Activated CD8-positive, alpha-beta T cell treated with anti-CD3 and anti-CD28 coated beads for 36 hours (primary cell): ENCODE measurements around the gene PLXNA3. TPM values are rescaled to one million over a fixed set of nuclear protein-coding genes. Genes with fewer than 3 reads are reported as not detected.

ENCODE experiments used
- ATAC-seq: fragments of 200-7000 bp; cut with Tn5 transposase; one replicate; pipeline ENCODE4 v1.10.0; 2021; ENCODE audit warnings: mild to moderate bottlenecking, moderate library complexity
- CTCF ChIA-PET: fragments of 350-600 bp; sonication (Branson Sonifier 250); formaldehyde crosslinking; loops from one replicate; lab custom pipeline; 2021; ENCODE audit warnings: antibody characterized with exemption; lab: Charles Lee
- POLR2A ChIA-PET: fragments of 350-600 bp; sonication (Branson Sonifier 250); formaldehyde crosslinking; loops from one replicate; lab custom pipeline; 2021; ENCODE audit warnings: antibody characterized with exemption; lab: Charles Lee
- DNase-seq: peaks from one replicate; pipeline ENCODE4 v3.0.0-alpha.2; 2020
- H3K27ac Mint-ChIP-seq: one replicate; pipeline ENCODE4 v1.8.0; 2021; ENCODE audit warnings: mild to moderate bottlenecking, mixed read lengths
- H3K27me3 Mint-ChIP-seq: one replicate; pipeline ENCODE4 v1.8.0; 2021; ENCODE audit warnings: mixed read lengths
- H3K36me3 Mint-ChIP-seq: one replicate; pipeline ENCODE4 v1.8.0; 2021; ENCODE audit warnings: low read depth, mixed read lengths
- H3K4me1 Mint-ChIP-seq: one replicate; pipeline ENCODE4 v1.8.0; 2021; ENCODE audit warnings: low read depth, mixed read lengths
- H3K4me3 Mint-ChIP-seq: one replicate; pipeline ENCODE4 v1.8.0; 2021; ENCODE audit warnings: mild to moderate bottlenecking, moderate library complexity, mixed read lengths
- H3K9me3 Mint-ChIP-seq: one replicate; pipeline ENCODE4 v1.8.0; 2021; ENCODE audit warnings: mixed read lengths
- intact Hi-C: fragments of 100-400 bp; cut with micrococcal nuclease; formaldehyde crosslinking; loops from one replicate; pipeline ENCODE4 v1.10.0; 2022
- total RNA-seq, 2 experiments: library from RNA; stranded (reverse); gene quantifications; one replicate each; pipeline ENCODE4 v1.2.3, GENCODE V29; 2021
- TF ChIP-seq, protein P1 (sequence below): fragments of 200-600 bp; IDR thresholded peaks from one replicate; pipeline ENCODE4 v1.8.0; 2022; ENCODE audit warnings: antibody characterized with exemption, mild to moderate bottlenecking

Gene PLXNA3
- total RNA-seq, 2 experiments from 2014 or later: 36.5 to 40.5 TPM

DNA sequence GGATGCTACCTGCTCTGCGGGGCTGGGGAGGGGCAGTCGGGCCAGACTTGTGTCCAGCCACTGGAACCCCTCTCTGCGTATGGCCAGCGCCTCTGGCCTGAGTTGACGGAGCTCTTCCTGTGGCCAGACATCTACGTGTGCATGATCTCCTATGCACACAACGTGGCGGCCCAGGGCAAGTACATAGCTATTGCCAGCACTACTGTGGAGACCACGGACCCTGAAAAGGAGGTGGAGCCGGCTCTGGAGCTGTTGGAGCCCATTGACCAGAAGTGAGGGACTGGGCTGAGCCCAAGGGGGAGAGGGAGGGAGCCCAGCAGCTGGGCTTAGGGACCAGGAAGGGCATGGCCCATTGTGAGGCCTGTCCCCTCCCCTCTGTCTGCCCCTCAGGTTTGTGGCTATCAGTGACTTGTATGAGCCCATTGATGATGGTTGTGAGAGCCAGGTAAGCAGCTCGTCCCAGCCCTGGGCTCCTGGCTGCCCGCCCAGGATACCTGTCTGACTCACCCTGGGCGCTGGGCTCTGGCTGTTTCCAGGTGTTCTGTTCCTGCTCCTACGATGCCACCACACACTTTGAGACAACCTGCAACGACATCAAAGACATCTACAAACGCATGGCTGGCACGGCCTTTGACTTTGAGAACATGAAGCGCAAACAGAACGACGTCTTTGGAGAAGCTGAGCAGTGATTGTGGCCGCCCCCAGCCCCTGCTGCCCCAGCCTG lies 15.9 kb upstream of the PLXNA3 start:
- intact Hi-C loops: no loop called here
- peaks cover 10% of the 10 kb centered on the region for H3K36me3 Mint-ChIP-seq
- no peaks in the 10 kb centered on the region for H3K9me3 Mint-ChIP-seq
- no peaks in the 10 kb centered on the region for H3K27me3 Mint-ChIP-seq
- CTCF ChIA-PET: interaction anchor here (1.2 kb wide), 1 partner anchor 48 kb away, joined by 3 read pairs; the partner anchor contains the start of gene SLC10A3
- POLR2A ChIA-PET: interaction anchor here (0.8 to 1.0 kb wide), 2 partner anchors 44 to 100 kb away, joined by 5 read pairs; partner anchors contain the start of gene UBL4A
- ATAC-seq: no peak
- DNase-seq: no peak
- H3K27ac Mint-ChIP-seq: no peak overlapping the region
- H3K4me3 Mint-ChIP-seq: no peak overlapping the region
- peaks cover 35% of the 10 kb centered on the region for H3K4me1 Mint-ChIP-seq
- TF ChIP-seq, protein P1, sequence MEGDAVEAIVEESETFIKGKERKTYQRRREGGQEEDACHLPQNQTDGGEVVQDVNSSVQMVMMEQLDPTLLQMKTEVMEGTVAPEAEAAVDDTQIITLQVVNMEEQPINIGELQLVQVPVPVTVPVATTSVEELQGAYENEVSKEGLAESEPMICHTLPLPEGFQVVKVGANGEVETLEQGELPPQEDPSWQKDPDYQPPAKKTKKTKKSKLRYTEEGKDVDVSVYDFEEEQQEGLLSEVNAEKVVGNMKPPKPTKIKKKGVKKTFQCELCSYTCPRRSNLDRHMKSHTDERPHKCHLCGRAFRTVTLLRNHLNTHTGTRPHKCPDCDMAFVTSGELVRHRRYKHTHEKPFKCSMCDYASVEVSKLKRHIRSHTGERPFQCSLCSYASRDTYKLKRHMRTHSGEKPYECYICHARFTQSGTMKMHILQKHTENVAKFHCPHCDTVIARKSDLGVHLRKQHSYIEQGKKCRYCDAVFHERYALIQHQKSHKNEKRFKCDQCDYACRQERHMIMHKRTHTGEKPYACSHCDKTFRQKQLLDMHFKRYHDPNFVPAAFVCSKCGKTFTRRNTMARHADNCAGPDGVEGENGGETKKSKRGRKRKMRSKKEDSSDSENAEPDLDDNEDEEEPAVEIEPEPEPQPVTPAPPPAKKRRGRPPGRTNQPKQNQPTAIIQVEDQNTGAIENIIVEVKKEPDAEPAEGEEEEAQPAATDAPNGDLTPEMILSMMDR: no peak

DNA sequence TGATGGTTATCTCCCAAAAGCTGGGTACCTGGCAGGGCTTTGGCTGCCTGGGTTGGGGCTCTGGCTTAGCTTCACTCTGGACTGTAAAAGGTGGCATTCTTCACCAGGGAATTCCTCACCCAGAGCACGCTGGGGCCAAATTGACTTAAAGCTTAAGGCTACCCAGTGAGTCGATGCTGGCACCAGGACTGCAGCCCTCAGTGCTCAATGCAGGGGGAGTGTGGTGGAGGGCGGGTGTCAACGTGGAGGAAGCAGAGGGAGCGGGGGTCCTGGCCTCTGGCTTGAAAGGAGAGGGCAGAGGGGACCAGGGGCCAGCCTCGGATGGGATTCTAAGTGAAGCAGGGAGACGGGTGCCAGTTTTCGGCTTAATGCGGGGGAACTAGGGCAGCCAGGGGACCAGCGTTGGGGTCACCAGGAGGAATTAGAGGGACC lies 14.6 kb upstream of the PLXNA3 start:
- CTCF ChIA-PET: interaction anchor here (1.0 kb wide), 1 partner anchor 84 kb away, joined by 3 read pairs; no protein-coding TSS in a partner anchor
- POLR2A ChIA-PET: no interaction called here
- TF ChIP-seq, protein P1: no peak
- H3K9me3 Mint-ChIP-seq: no peaks in the 10 kb centered on the region
- H3K4me3 Mint-ChIP-seq: peak overlapping the region; percentile 69
- H3K27me3 Mint-ChIP-seq: no peaks in the 10 kb centered on the region
- intact Hi-C loops: no loop called here
- ATAC-seq (peak; percentile 16), DNase-seq (no peak)
- peaks cover 31% of the 10 kb centered on the region for H3K4me1 Mint-ChIP-seq
- H3K27ac Mint-ChIP-seq: peak overlapping the region; percentile 67
- peaks cover 10% of the 10 kb centered on the region for H3K36me3 Mint-ChIP-seq

DNA sequence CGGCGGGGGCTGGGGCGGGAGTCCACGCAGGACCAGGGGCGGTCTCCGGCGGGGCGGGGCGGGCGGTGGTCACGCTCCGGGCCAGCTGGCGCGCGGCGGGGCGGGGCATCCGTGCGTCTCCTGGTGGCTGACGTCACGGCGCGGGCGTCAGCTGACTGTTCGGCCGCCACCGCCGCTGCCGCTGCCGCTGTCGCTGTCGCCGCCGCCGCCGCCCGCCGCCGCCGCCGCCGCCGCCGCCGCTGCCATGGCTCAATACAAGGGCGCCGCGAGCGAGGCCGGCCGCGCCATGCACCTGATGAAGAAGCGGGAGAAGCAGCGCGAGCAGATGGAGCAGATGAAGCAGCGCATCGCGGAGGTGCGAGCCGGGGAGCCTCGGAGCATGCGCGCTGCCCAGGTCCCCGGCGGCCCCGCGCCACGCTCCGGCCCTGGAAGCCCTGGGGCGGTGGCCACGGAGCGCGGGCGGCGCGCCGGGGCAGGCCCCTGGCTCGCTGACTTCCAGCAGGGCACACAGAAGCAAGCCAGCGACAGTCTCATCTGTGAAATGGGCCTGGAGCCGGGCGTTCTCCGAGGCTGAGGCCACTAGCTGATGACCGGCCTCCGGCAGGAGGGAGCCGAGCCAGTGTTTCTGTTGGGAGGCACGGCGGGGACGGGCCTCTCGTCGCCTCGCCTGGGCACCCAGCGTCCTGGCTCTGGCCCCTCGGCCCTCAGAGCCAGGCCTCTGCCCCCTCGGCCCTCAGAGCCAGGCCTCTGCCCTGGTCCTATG lies 13.9 kb upstream of the PLXNA3 start, which contains the start of gene FAM50A:
TSS of gene FAM50A (plus strand) at position 150 of the 763 bp plus-strand sequence. CDS start at position 245, 95 bp downstream.
- ChIA-PET CTCF (interaction anchor here (1.0 kb wide), 1 partner anchor 83 kb away, joined by 3 read pairs; no protein-coding TSS in a partner anchor), POLR2A (interaction anchor here (1.5 kb wide), 1 partner anchor 34 kb away, joined by 4 read pairs; no protein-coding TSS in a partner anchor)
- peaks cover 28% of the 10 kb centered on the region for H3K4me1 Mint-ChIP-seq
- H3K27me3 Mint-ChIP-seq: no peaks in the 10 kb centered on the region
- no peaks in the 10 kb centered on the region for H3K9me3 Mint-ChIP-seq
- H3K36me3 Mint-ChIP-seq: peaks cover 7% of the 10 kb centered on the region
- DNase-seq: peak; percentile 77
- TF ChIP-seq, protein P1: no peak
- peak; percentile 85 for ATAC-seq
- intact Hi-C loops: no loop called here
- H3K4me3 Mint-ChIP-seq: peak within 1 kb of the TSS; percentile 69
- H3K27ac Mint-ChIP-seq: peak within 1 kb of the TSS; percentile 67

DNA sequence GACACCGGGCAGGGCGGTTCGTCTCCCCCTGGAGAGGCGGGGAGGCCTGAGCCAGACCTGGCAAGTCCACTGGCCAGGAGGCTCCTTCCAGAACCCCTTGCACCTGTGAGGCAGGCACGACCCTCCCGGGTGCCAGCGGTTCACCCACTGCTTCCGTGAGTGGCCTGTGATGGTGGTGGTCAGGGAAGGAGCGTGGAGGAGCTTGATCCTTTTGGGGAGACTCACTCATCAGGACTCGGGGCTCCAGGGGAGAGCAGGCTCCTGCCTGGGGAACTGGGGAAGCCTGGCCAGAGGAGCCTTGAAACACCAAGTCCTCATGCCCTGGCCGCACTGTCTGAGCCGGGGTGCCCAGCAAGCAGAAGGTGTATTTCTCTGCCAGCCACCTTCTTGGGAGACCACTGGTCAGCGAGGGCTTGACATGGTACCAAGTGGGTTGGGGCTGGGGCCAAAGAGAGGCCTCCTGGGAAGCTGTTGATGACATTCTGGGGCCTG lies 13.3 kb upstream of the PLXNA3 start:
- Mint-ChIP-seq H3K4me1 (peaks cover 28% of the 10 kb centered on the region), H3K4me3 (peak overlapping the region; percentile 55), H3K9me3 (no peaks in the 10 kb centered on the region), H3K27ac (no peak overlapping the region), H3K27me3 (no peaks in the 10 kb centered on the region), H3K36me3 (peaks cover 8% of the 10 kb centered on the region)
- CTCF ChIA-PET: no interaction called here
- POLR2A ChIA-PET: interaction anchor here (0.6 to 1.9 kb wide), 4 partner anchors 16 to 66 kb away, joined by 3 to 6 read pairs (median 4); partner anchors contain the start of gene EMD
- ATAC-seq: no peak
- intact Hi-C loops: no loop called here
- TF ChIP-seq, protein P1: no peak
- no peak for DNase-seq
